B cell (primary cell): Measurements from ENCODE around the gene DEFB128. TPM values are rescaled to one million over a fixed set of nuclear protein-coding genes. Genes with fewer than 3 reads are reported as not detected.
A peak's percentile ranks its signal among the peaks of the same experiment; 100 is the strongest.

ENCODE experiments used
- ATAC-seq: fragments of 200-7000 bp; cut with Tn5 transposase; one replicate; pipeline ENCODE4 v1.10.0; 2021; ENCODE audit warnings: low read depth, mild to moderate bottlenecking, moderate number of reproducible peaks, moderate library complexity
- CTCF ChIA-PET: fragments of 350-600 bp; sonication (Branson Sonifier 250); formaldehyde crosslinking; loops from one replicate; lab custom pipeline; 2021; ENCODE audit warnings: antibody characterized with exemption, inconsistent platforms; lab: Charles Lee
- POLR2A ChIA-PET: fragments of 350-600 bp; sonication (Branson Sonifier 250); formaldehyde crosslinking; loops from one replicate; lab custom pipeline; 2021; ENCODE audit warnings: antibody characterized with exemption; lab: Charles Lee
- DNase-seq: peaks from one replicate; pipeline ENCODE4 v3.0.0; 2013
- H2AFZ ChIP-seq: 2 replicates; pipeline ENCODE4 v1.6.1; 2012; ENCODE audit warnings: mild to moderate bottlenecking, low read depth, low read length; ENCODE audit not compliant: insufficient read depth, poor library complexity, severe bottlenecking
- H3K27ac ChIP-seq, 2 donors: 1 replicate in 1 of 2; 2 replicates in 1 of 2; pipeline ENCODE4 v1.5.1; 2012 to 2013; ENCODE audit warnings: low read length in 2 of 2, mild to moderate bottlenecking in 2 of 2, moderate library complexity in 1 of 2
- H3K27me3 ChIP-seq, 4 experiments: fragments of 200-600 bp in 1 of 4; sonication (generic) in 1 of 4; replicated peaks in 1 of 4; 1 replicate in 2 of 4; 2 replicates in 2 of 4; pipeline versions ENCODE4 v1.6.1 to v1.7.0; 2013 to 2016; ENCODE audit warnings: low read length in 3 of 4, mild to moderate bottlenecking in 2 of 4, mixed read lengths in 1 of 4, moderate library complexity in 1 of 4; ENCODE audit not compliant: insufficient read depth in 4 of 4, control insufficient read depth in 3 of 4; ENCODE audit errors: control extremely low read depth in 1 of 4
- H3K36me3 ChIP-seq, 2 experiments: replicated peaks in 1 of 2; 1 replicate in 1 of 2; 2 replicates in 1 of 2; pipeline versions ENCODE4 v1.6.1 to v1.7.1; 2013; ENCODE audit warnings: low read length in 1 of 2; ENCODE audit not compliant: insufficient read depth in 2 of 2, control insufficient read depth in 1 of 2; ENCODE audit errors: control extremely low read depth in 1 of 2, extremely low read depth in 1 of 2
- H3K4me1 ChIP-seq, 2 donors: fragments of 200-600 bp in 1 of 2; sonication (generic) in 1 of 2; 1 replicate in 1 of 2; 2 replicates in 1 of 2; pipeline versions ENCODE4 v1.5.1 to v1.6.1; 2013 to 2017; ENCODE audit warnings: low read length in 2 of 2; ENCODE audit not compliant: control insufficient read depth in 2 of 2, insufficient read depth in 2 of 2
- H3K4me2 ChIP-seq: replicated peaks from 2 replicates; pipeline ENCODE3; 2012; ENCODE audit warnings: mild to moderate bottlenecking, low read depth, low read length; ENCODE audit not compliant: poor library complexity, severe bottlenecking
- H3K4me3 ChIP-seq, 5 experiments: fragments of 200-600 bp in 1 of 5; sonication (generic) in 1 of 5; 1 replicate in 3 of 5; 2 replicates in 2 of 5; pipeline versions ENCODE4 v1.5.1 to v1.7.0; 2011 to 2016; ENCODE audit warnings: low read length in 4 of 5, mild to moderate bottlenecking in 4 of 5, low read depth in 2 of 5, control low read depth in 1 of 5, moderate library complexity in 1 of 5; ENCODE audit not compliant: insufficient read depth in 1 of 5; ENCODE audit errors: control extremely low read depth in 1 of 5, extremely low read depth in 1 of 5
- H3K79me2 ChIP-seq: fragments of 200-600 bp; sonication (generic); one replicate; pipeline ENCODE4 v1.6.0; 2016; ENCODE audit warnings: low read length; ENCODE audit not compliant: control insufficient read depth, insufficient read depth
- H3K9ac ChIP-seq: fragments of 200-600 bp; sonication (generic); 2 replicates; pipeline ENCODE4 v1.6.1; 2017; ENCODE audit warnings: mild to moderate bottlenecking, low read length, moderate library complexity
- H3K9me3 ChIP-seq, 3 donors: one replicate each; pipeline versions ENCODE4 v1.6.1 to v1.7.1; 2013; ENCODE audit warnings: low read length in 2 of 3; ENCODE audit not compliant: control insufficient read depth in 2 of 3, insufficient read depth in 1 of 3; ENCODE audit errors: control extremely low read depth in 1 of 3
- H4K20me1 ChIP-seq: 2 replicates; pipeline ENCODE4 v1.6.0; 2012; ENCODE audit warnings: mild to moderate bottlenecking, low read length; ENCODE audit not compliant: insufficient read depth, control insufficient read depth, poor library complexity, severe bottlenecking
- H3K27ac Mint-ChIP-seq: one replicate; pipeline ENCODE4 v1.8.0; 2021; ENCODE audit warnings: mixed read lengths
- H3K27me3 Mint-ChIP-seq: one replicate; pipeline ENCODE4 v1.8.0; 2021; ENCODE audit warnings: mixed read lengths
- H3K4me1 Mint-ChIP-seq: one replicate; pipeline ENCODE4 v1.8.0; 2021; ENCODE audit warnings: mixed read lengths
- H3K4me3 Mint-ChIP-seq: one replicate; pipeline ENCODE4 v1.8.0; 2021; ENCODE audit warnings: mixed read lengths
- H3K9me3 Mint-ChIP-seq: one replicate; pipeline ENCODE4 v1.8.0; 2022; ENCODE audit warnings: mixed read lengths; ENCODE audit not compliant: insufficient read depth
- EZH2 ChIP-seq: IDR thresholded peaks from 2 replicates; pipeline ENCODE4 v1.6.1; 2012; ENCODE audit warnings: borderline replicate concordance, low read depth, mild to moderate bottlenecking, moderate library complexity, low read length; ENCODE audit not compliant: insufficient read depth, poor library complexity, severe bottlenecking
- WGBS: methylation state at CpG from one replicate; pipeline ENCODE4 v1.1.5; 2013; ENCODE audit warnings: missing lambda C conversion rate; ENCODE audit not compliant: insufficient coverage; 5-methylcytosine and 5-hydroxymethylcytosine counted together
- intact Hi-C: fragments of 100-400 bp; cut with micrococcal nuclease; formaldehyde crosslinking; loops from one replicate; pipeline ENCODE4 v1.10.0; 2022
- polyA minus RNA-seq: library from RNA; depleted of rRNA, polyadenylated mRNA; stranded (reverse); fragments of >200 nt; gene quantifications from 2 replicates; pipeline ENCODE4 v1.2.3, GENCODE V29; 2012
- polyA plus RNA-seq: library from polyadenylated mRNA; depleted of rRNA; stranded (reverse); fragments of >200 nt; gene quantifications from 2 replicates; pipeline ENCODE4 v1.2.3, GENCODE V29; 2012
- total RNA-seq, 2 donors: library from RNA; stranded (reverse); fragments of 120-200 nt in 1 of 2; gene quantifications; 1 replicate in 1 of 2; 2 replicates in 1 of 2; pipeline versions ENCODE4 v1.2.3 to v1.2.4, GENCODE V29; 2013 to 2022
- TF ChIP-seq, protein P1 (sequence below): fragments of 200-600 bp; IDR thresholded peaks from one replicate; pipeline ENCODE4 v1.8.0; 2022; ENCODE audit warnings: antibody characterized with exemption, mild to moderate bottlenecking

DEFB128 gene
- total RNA-seq (not detected in 2 replicates), polyA plus RNA-seq (not detected in 2 replicates), polyA minus RNA-seq (not detected in 2 replicates)
- total RNA-seq (2013), result not detected

DNA sequence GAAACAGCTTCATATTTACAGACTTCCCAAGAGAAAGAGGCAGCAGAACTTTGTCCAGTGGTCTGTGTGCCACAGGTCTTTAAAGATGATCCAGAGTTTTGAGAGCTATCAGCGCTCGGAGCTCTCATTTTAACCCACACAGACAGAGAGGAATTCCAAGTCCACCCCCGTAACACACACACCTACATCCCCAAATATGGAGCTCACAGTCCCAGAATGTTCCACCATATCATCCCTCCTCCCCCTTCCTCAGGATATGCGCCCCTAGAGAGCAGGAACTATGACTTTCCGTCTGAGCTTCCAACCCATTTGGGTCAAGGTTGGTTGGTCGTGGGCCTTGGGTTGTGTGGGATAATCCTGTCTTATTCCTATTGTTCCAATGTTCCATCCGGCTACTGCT, at the start of gene DEFB128:
Gene DEFB128 (minus strand): TSS at position 101 of the 400 bp plus-strand sequence. CDS start 88 bp downstream, at position 13.
- CTCF ChIA-PET, result no interaction called here
- 100% methylated on average over 2 of the region's 7 CpGs for WGBS

GRCh38 chr20:237929-238328, 48.4 kb upstream of the DEFB128 start:
- peak overlapping the region; percentile 62 to 67 for H3K27ac ChIP-seq
- H3K27ac Mint-ChIP-seq, result peak overlapping the region; percentile 90
- peaks cover 17% of the 10 kb centered on the region for H3K27me3 Mint-ChIP-seq
- H3K9ac ChIP-seq, result peak overlapping the region; percentile 55
- no peaks in the 10 kb centered on the region for H4K20me1 ChIP-seq
- CTCF ChIA-PET, result interaction anchor here (1.3 to 1.8 kb wide), 4 partner anchors 25 to 93 kb away, joined by 4 to 8 read pairs (median 6); no protein-coding TSS in a partner anchor
- H3K4me1 ChIP-seq, result peaks cover 15 to 16% of the 10 kb centered on the region in 2 donors
- peak overlapping the region in 4 of 5 experiments; percentile 38 to 62 (median 48) for H3K4me3 ChIP-seq
- no peaks in the 10 kb centered on the region for H3K9me3 ChIP-seq
- H3K27me3 ChIP-seq, result no peaks in the 10 kb centered on the region
- no peaks in the 10 kb centered on the region for H3K9me3 Mint-ChIP-seq
- WGBS, result no CpG with 5 or more reads among the region's 3 CpGs
- no peaks in the 10 kb centered on the region for H3K36me3 ChIP-seq
- intact Hi-C loops, result no loop called here
- TF ChIP-seq, protein P1, sequence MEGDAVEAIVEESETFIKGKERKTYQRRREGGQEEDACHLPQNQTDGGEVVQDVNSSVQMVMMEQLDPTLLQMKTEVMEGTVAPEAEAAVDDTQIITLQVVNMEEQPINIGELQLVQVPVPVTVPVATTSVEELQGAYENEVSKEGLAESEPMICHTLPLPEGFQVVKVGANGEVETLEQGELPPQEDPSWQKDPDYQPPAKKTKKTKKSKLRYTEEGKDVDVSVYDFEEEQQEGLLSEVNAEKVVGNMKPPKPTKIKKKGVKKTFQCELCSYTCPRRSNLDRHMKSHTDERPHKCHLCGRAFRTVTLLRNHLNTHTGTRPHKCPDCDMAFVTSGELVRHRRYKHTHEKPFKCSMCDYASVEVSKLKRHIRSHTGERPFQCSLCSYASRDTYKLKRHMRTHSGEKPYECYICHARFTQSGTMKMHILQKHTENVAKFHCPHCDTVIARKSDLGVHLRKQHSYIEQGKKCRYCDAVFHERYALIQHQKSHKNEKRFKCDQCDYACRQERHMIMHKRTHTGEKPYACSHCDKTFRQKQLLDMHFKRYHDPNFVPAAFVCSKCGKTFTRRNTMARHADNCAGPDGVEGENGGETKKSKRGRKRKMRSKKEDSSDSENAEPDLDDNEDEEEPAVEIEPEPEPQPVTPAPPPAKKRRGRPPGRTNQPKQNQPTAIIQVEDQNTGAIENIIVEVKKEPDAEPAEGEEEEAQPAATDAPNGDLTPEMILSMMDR, result no peak
- TF ChIP-seq EZH2, result no peak
- H3K4me3 Mint-ChIP-seq, result peak overlapping the region; percentile 83
- DNase-seq (peak; percentile 39), ATAC-seq (peak; percentile 58)
- POLR2A ChIA-PET, result interaction anchor here (1.2 kb wide), 1 partner anchor 60 kb away, joined by 3 read pairs; the partner anchor contains the start of gene ZCCHC3
- no peaks in the 10 kb centered on the region for H3K79me2 ChIP-seq
- H3K4me1 Mint-ChIP-seq, result peaks cover 25% of the 10 kb centered on the region
- H3K4me2 ChIP-seq, result peak overlapping the region; percentile 73
- peak overlapping the region; percentile 77 for H2AFZ ChIP-seq

More for the DNA sequence above, at the start of gene DEFB128:
- peaks cover 0 to 5% (median 1%) of the 10 kb centered on the region in 3 donors for H3K9me3 ChIP-seq
- no peaks in the 10 kb centered on the region for H3K36me3 ChIP-seq
- H4K20me1 ChIP-seq, result no peaks in the 10 kb centered on the region
- H3K27ac ChIP-seq, result no peak within 1 kb of the TSS
- no peak within 1 kb of the TSS for H3K4me2 ChIP-seq
- H3K27me3 ChIP-seq, result no peaks in the 10 kb centered on the region
- Mint-ChIP-seq H3K27ac (no peak within 1 kb of the TSS), H3K4me3 (no peak within 1 kb of the TSS), H3K9me3 (peaks cover 3% of the 10 kb centered on the region), H3K4me1 (no peaks in the 10 kb centered on the region), H3K27me3 (peaks cover 28% of the 10 kb centered on the region)
- POLR2A ChIA-PET, result no interaction called here
- no peak for ATAC-seq
- DNase-seq, result no peak
- no peak within 1 kb of the TSS for H2AFZ ChIP-seq
- no peaks in the 10 kb centered on the region for H3K4me1 ChIP-seq
- no peak for TF ChIP-seq EZH2
- TF ChIP-seq, protein P1, result no peak
- H3K4me3 ChIP-seq, result no peak within 1 kb of the TSS
- intact Hi-C loops, result no loop called here
- no peak within 1 kb of the TSS for H3K9ac ChIP-seq
- no peaks in the 10 kb centered on the region for H3K79me2 ChIP-seq
